SH-SY5Y (cell line): ENCODE measurements around the gene DOC2B.

Experiments
- GATA2 ChIP-seq: IDR thresholded peaks from 2 replicates; pipeline ENCODE4 v1.6.1; 2011; ENCODE audit warnings: mild to moderate bottlenecking, low read depth, low read length
- GATA3 ChIP-seq: IDR thresholded peaks from 2 replicates; pipeline ENCODE4 v1.6.1; 2011; ENCODE audit warnings: low read depth, mild to moderate bottlenecking, low read length, moderate library complexity

The DOC2B gene

DNA sequence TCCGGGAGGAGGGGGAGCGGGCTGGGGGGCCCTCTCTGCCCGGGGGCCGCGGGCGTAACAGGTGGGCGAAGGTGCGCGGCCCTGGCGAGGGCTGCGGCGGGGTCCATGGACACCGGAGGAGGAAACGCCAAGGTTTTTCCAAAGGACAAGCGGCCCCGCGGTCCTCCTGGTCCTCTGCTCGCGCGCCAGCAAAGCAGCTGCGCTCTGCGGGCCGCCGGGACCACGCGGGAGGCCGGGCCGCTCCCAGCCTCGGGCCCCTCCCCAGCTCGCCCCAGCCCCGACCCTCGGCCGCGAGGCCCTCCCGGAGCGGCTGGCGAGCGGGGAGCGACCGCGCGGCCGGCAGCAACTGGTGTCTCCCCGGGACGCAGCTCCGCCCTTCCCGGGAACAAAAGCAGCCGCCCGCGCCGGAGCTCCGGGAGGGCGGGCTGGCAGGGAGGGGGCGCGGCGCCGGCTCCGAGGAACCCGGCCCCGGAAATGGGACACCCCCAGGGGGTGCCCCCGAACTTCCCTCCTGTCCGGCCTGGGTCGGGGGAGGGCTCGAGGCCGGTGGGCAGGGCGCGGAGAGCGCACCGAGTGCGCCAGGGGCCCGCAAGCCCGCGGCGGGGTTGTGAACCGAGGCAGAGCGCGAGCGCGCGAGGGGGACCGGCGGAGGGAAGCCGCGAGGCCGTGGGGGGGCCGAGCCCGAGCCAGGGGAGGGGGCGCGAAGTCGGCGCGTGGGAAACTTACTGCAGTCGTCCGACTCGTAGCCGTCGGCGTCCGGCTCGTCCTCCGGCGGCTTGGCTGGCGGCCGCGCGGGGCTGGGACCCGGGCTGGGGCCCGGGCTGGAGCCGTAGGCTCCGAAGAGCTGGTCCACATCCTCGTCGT is 837 bp downstream of the DOC2B start:
- TF ChIP-seq GATA3 (no peak), GATA2 (no peak)

DNA sequence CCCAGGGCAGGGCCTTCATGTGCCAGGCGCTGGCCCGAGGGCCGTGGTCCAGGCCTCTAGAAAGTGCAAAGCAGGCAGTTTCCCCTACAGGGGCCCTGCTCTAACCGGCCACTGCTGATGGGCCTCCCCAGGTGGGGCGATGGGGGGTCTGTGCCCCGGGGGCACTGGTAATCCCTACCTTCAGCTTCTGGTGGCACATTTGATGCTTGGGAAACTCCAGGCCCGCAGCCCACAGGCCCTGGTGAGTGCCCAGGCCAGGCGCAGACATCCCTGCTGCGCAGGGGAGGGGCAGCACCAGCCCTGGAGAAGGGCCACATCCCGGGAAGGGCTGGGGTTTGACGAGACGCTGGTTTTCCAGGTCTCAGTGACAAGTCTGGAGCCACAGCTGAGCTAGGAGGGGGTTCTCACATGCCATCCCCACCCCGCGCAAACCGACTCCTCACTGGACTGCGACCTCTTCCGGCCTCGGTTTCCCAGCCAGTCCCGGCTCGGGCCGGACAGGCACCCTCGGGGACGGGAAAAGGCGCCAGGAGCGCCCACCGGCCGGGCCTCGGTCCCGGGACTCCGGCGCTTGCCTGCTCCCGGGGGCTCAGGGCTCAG is 1.6 kb downstream of the DOC2B start:
- TF ChIP-seq GATA2: no peak
- TF ChIP-seq GATA3: no peak

DNA sequence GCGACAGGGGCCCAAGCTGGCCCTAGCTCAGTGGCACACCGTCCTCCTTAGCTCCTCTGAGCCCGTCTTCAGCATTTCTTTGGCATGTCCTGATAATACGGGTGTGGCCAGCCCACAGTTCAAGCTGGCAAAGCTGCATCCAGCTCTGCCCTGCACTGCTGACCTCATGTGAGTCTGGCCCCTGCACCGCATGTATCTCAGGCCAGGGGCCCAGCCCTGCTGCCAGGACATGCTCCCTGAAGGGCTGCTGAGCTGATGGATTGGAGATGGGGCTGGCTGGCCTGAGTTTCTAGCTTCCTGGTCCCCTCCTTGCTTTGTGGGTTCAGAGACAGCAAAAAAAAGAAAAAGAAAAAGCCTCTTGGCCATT is 2.4 kb downstream of the DOC2B start:
- TF ChIP-seq GATA2: no peak

DNA sequence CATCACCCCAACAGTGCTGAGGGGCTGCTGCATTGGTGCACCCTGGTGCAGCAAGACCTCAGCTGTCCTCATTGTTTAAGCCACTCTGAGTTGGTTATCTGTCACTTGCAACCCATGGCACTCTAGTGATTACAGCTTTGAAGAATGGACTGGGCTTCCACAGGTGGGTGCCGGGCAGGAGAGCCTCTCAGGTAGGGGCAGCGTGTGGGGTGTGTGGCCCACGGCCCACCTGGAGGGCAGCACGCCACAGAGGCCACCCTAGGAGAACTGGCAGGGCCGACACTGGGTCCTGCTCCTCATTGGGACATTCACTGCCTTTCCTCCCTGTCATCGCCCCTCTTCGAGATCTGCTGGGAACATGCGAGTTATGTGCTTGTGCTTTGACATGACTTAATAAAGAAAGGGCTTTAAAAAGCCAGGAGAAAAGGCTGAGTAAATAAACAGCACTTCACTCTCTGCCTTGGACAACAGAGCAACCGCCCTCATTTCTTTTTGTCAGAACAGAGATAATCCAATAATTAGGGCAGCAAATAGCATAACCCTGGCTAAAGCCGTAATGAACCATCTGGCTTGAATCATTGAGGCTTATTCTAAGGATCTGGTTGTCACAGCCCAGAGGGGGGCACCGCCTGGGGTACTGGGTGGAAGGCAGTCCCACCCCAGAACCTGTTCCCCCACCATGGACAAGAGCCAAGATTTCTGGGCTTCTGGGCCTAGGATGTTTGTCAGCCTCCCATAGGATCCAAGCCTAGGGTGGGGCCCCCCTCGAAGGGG is 3.0 kb downstream of the DOC2B start:
- TF ChIP-seq GATA2 (peak; percentile 62; the same call in 1 of the 2 replicates), GATA3 (no peak)

DNA sequence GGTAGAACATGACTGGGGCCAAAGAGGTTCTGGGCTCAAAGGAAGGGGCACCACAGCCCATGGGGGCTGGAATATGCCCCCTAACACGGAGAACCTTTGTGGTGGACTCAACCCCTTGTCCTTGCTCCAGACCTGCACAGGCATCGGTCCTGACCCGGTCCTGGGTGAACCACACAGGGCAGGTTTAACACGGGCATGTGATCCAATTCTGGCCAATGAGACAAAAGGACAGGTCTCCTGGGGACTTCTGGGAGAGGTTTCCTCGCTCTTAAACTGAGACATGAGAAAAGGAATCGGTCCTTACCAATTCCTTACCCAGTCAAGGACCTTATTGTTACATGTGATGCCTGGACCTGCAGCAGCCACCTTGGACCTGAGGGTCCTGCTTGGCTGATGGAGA is 3.7 kb downstream of the DOC2B start:
- no peak for TF ChIP-seq GATA3
- no peak for TF ChIP-seq GATA2

DNA sequence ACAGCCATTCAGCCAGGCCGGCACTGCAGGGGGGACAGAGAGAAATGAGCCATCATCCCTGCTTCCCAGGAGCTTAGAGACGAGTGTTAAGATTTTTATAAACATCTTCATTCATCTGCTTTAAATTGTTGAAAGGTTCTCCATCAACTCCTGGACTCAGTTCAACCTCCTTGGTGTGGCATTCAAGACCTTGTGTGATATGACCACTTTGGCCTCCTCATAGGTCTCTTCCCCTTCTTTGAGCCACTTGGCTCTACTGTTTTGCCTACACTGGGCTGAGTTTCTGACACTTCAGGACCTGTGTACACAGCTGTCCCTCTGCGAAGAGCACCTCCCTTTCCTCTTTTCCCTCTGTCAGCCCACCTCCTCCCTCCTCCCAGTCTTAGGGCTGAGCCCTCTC is 4.3 kb downstream of the DOC2B start:
- TF ChIP-seq GATA2 (no peak), GATA3 (no peak)

DNA sequence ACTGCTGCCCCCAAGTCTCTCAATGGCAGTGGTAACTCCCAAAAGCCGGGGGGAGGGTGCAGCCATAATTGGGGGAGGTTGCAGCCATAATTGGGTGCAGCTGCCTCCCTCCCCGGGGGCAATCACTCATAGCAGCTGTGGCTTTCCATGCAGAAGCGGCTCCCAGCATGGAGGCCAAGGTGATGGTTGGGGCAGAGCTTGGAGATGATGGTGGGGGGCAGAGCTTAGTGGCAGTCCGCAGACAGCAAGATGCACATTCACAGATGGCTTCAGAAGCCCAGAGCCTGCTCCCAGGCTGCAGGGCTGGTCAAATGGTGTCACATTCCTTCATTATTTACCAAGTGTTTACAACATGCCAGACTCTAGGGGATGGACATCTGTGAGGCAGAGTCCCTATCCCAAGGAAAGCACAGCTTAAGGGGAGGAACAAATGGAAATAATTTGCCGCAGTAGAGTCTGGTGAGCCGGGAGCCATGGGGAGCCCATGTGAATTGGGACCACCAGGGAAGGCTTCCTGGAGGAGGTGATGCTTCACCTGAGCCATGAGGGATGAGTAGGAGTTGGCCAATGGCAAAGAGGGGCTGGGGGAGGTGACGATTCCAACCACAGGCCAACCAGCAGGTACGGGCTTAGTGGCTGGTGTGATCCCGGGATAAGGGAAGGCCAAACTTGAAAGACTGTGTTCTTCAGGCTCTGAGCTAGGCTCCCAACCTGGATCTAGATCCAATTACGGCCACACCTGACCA is 8.1 kb downstream of the DOC2B start:
- TF ChIP-seq GATA3: no peak
- no peak for TF ChIP-seq GATA2

DNA sequence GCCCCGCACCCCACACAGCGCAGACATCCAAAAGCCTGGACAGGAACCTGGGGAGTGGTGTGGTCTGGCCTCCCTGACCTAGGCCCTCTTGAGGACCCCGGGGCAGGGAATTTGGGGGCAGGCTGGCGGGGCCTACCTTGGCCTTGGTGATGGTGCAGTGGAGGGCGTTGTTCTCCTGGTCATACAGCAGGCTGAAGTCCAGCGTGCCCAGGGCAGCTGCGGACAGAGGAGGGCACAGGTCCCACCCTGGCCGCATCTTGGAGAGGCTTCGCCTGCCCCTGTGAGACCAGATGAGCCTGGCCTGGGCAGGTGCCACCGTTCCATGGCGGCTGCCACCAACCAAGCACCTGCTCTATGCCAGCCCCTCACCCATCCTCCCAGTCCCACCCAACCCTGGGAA is 9.0 kb downstream of the DOC2B start:
- TF ChIP-seq GATA2: no peak
- no peak for TF ChIP-seq GATA3

DNA sequence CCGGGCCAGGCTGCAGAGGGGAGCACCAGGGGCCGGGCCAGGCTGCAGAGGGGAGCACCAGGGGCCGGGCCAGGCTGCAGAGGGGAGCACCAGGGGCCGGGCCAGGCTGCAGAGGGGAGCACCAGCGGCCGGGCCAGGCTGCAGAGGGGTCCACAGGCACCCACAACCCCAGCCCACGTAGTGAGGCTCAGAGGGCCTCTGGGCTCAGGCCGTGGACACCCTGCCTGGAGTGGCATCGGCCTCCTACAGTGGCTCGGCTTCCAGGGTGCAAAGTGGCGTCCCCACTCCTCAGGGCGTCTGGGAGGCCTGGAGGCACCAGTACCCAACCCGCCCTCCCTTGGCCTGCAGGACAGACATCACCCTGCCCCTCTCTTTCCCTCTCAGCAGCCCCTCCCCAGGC is 9.6 kb downstream of the DOC2B start:
- TF ChIP-seq GATA2 (no peak), GATA3 (no peak)

DNA sequence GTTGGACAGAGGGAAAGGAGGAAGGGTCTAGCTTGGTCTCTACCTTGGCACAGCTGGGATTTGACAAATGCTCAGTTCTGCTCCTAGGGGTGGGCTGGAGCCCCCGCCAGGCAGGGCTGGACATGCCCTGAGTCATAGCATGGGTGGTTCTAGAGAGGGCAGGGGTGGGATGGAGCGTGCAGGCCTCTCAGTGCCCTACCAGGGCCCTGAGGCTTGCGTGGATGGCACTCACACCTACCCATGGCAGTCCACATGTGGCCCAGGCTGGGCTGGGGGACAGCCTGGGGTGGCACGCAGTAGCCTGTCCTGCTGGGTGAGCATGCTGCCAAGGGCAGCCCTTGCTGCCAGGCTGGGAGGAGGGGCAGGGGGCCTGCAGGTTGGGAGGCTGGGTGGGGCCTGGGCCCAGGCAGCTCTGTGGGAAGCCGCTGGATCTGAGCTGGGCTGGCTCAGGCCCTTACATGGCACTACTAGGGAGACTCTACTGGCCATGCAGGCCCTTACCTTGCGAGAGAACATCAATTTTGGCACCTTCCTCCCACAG is 11.2 kb downstream of the DOC2B start:
- TF ChIP-seq GATA3 (no peak), GATA2 (no peak)

DNA sequence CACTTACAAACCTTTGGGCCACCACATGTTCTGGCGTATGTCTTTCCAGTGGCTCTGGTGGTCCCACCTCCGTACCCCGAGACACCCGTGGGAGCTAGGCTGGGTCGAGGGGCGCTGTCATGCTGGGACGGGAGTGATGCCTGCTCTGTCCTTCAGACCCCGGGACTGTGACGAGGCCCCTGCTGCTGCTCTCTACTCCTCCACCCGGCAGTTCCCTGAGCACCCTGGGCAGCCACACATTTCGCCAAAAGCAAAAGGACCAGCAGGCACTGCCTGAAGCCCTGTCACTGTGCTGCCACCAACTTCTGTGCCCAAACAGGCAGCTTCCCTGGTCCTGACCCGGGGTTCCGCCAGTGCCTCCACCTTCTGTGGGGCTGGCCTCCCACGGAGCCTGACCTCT is 15.5 kb downstream of the DOC2B start:
- TF ChIP-seq GATA2: no peak
- no peak for TF ChIP-seq GATA3

DNA sequence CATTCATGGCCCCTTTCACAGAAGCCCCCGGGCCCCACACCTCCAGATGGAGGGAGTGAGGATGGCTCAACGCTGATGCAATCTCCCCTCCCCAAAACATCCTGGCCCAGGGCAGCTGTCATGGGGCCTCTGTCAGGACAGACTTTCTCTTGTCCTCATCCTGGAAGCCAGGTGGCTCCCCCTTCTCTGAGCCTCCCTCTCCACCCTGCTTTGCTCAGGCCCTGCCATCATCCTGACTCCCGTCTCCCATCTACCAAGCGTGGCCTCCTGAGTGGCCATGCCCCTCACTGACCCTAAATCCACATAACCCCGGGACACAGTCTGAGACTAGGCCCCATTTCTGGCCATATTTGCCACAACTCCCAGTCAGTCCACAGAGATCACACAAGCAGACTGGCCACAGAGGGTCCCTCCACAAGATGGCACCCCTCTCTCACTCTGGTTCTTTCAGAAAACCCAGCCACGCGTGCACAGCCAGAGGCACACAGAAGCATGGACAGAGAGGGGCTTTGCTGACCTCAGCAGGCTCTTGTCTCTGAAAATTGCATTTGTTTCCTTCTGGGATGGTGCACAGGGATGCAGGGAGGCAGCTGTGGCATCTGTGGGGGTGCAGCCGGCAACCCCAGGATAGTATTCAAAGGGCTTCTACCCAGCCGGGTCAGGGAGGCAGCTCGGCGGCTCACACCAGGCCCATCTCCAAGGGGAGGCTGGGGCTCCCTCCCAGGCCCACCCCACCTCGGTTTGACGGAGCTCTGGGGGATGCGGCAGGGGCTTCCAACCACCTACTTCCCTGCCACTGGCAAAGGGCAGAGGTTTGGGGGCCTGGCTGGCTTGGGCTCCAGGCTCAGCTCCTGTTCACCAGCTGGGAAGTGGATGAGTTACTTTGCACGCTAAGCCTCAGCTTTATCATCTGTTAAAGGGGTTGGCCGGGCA is 16.9 kb downstream of the DOC2B start:
- TF ChIP-seq GATA3 (no peak), GATA2 (no peak)
